Measurements from ENCODE around the gene TSPYL4.

DNA sequence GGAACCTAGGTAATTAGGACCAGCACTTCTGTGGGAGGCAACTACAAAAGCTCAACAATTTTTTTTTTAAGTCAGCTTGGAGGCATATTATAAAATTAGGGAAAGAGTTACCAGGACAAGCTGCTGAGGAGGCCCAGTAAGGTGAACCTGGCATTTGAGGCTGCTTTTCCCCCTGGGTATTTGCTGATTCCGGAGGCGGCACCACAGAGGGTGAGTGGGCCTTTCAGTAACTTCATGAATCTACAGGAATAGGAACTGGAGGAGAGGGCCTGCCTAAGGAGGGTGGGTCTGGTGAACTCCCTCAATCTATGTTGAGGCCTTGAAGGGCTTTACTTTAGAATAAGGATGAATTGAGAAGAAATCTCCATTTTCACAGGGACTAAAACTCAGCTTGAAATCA is 14.6 kb downstream of the TSPYL4 start:
- TF ChIP-seq CTCF (conservative IDR thresholded peaks at IDR 0.05) (no peak), ZFX (IDR thresholded peaks at IDR 0.05) (no peak)
